ENCODE results near the gene SLC25A45.

GRCh38 chr11:65390099-65390941 lies 7.9 kb upstream of the SLC25A45 start:
- no peak for TF ChIP-seq CTCF (IDR thresholded peaks at IDR 0.05)
- TF ChIP-seq EP300 (IDR thresholded peaks at IDR 0.05): no peak
